NB4 (cell line): ENCODE data around the gene MTCH1.

Experiments
- CTCF ChIP-seq: IDR thresholded peaks from one replicate; pipeline ENCODE4 v1.5.1; 2012; ENCODE audit warnings: low read depth, low read length
- MAX ChIP-seq: IDR thresholded peaks from 2 replicates; pipeline ENCODE4 v1.6.1; 2011; ENCODE audit warnings: low read depth, low read length
- MYC ChIP-seq: IDR thresholded peaks from 2 replicates; pipeline ENCODE4 v1.6.1; 2011; ENCODE audit warnings: low read depth, low read length
- POLR2A ChIP-seq: IDR thresholded peaks from 2 replicates; pipeline ENCODE4 v1.6.1; 2011; ENCODE audit warnings: mild to moderate bottlenecking; ENCODE audit not compliant: insufficient read length; ENCODE audit errors: extremely low read depth

GRCh38 chr6:36970892-36971842 lies 14.8 kb downstream of the MTCH1 start:
- no peak for TF ChIP-seq CTCF
- TF ChIP-seq POLR2A: no peak
- TF ChIP-seq MAX: no peak
- TF ChIP-seq MYC: no peak
